ENCODE results near the gene CDK3.
"Not testable (repeated sequence)": the region's sequence is repeated elsewhere in the genome, so short reads cannot be mapped to it uniquely, and the experiment has no call there.

Gene CDK3

GRCh38 chr17:76042868-76043267 lies 42.2 kb downstream of the CDK3 start:
- DNase-seq = not testable (repeated sequence)

- not testable (repeated sequence) for DNase-seq
Measured at GRCh38 chr17:76044475-76045007, 43.9 kb downstream of the CDK3 start.

GRCh38 chr17:76046064-76046463 lies 45.4 kb downstream of the CDK3 start:
- no peak for DNase-seq

DNA sequence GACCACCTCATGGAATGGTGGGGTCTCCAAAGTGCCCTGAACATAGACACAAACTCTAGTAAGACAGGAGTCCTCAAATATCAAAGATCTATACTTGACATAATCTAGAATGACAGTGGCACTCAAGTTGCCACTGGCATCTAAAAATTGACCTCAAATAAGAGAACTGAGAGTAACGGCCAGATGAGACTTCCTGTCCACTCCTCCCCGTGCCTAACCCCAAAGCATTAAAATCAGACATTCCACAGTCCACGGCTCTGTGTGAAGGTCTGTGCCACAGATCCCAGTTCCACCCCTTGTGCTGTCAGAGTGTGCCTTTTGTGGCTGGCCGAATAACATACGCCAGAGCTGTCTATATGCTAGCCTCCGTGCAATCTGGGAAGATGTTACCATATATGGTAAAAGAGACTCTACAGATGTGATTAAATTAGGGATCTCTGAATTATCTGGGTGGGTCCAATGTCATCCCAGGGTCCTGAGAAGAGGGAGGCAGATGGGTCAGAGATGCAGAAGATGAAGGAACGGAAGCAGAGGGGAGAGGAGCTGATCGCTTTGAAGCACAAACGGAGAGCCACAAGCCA lies 47.5 kb downstream of the CDK3 start:
- DNase-seq = no peak

GRCh38 chr17:76048711-76049110 lies 48.1 kb downstream of the CDK3 start:
- no peak for DNase-seq

GRCh38 chr17:76049239-76049638 lies 48.6 kb downstream of the CDK3 start:
- DNase-seq = no peak

DNA sequence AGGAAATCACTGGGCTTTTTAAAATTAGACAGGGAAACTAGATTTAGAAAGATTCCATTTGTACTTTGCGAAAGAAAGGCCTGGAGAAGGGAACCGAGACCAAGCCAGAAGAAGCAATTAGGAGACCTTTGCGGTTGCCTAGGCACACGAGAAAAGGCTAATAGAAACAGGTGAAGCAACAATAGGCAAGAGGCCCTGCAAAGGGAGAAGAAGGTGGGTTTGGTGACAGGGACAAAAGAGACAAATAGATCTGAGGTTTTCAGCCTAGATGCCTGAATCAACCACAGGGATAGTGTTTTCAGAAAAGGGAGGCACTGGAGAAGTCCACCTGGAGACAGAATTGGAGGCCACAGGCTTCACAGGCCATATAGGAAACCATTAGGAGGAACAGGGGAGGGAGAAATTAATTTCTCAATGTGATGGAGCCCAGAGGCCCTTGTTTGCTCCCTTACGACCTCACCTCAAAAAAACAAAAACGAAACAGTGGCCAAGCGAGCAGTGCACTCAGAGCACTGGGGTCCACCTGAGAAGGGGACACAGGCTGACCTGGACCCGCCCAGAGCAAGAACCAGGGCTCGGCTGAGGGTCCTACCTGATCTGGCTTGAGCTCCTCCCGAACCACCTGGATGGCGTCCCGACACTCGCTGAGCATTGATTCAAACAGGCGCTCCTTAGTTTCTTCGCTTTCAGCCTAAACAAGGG lies 49.3 kb downstream of the CDK3 start:
- no peak for DNase-seq

DNA sequence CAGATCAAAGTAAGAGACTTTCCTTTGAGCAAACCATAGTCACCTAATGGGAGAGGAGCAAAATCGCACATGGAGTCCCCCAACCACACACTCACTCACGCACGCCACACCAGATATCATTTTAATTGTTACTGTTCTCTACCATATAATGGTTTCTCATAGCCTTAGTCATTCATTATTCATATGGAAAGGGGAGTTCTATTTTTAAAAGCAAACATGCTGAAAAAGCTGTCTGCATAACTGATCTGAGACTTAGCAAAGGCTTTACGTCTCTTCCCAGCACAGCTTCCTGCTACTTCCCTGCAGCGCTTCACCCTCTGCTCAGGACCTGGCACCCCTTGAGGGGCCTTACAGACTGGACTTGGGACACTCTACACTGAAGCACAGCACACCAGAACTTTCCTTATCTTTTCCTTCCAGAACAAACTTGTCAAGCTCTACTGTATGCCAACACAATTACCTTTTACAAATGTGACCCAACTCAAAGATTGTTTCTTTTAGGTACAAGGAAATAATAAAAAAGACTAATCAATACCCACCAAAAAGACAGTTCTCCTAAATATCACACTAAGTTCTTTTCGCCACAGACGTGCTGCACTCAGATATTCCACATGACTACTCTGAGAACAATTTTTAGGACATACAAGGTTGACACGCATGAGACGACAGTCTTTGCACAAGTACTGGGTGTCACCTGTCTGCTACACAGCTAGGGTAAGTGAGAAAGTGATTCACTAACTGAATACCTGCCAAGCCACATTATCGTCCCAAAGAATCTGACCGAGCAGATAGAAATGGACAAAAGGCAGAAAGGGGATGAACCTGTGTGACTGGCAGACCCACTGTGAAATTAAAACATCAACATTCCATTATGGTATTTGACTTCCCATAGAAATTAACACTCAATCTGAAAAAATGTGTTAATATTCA lies 50.1 kb downstream of the CDK3 start:
- no peak for DNase-seq

DNA sequence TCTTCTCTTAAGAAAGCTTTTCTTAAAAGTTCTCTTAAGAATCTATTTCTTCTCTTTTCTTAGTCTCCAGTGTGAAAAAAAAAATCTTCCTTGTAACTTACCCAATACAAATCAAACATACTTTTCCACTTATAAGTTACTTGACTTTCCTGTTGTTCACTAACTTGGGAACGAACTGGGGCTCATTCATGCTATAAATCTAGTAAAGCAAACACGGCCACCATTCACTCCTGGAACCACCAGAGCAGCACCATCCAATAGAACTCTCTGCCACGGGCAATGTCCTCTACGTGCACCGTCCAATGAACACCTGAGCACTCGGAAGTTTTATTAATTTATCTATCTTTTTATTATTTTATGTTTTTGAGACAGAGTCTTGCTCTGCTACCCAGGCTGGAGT lies 50.9 kb downstream of the CDK3 start:
- DNase-seq = no peak

DNA sequence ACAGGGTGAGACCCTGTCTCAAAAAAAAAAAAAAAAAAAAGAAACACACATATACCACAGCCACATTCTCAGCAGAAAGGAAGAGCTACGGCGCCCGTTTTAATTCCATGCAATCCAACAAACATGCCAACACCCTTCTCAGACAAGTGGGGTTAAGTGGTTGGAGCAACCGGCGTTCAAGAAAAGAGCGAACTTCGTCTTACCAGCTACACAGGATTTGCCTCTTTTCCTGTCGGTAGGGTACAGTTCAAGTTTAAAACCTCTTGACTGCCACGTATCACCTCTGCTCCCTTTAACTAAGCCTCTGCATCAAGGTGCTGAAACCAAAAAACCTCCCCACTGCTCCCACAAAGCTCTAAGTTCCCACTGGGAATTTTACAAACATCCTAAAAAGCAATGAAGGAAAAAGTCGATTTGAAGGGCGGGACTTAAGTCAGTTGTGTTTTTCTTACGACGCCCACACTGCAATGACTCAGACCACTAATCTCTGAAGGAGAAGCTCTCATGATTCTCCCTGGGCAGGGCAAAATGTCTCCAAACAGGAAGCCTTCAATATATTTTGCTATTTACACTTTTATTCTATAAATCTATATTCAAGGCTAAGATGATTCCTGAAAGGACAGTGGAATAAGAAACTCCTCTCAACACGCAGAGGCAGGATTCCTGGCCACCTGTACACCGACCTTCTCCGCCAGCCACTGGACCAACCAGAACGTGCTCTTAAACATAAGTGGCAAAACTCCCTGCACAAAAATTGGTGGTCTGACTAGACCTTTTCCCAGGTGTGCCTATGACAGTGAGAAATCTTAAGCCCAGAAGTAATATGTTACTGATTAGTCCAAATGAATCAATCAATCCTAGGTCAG lies 52.8 kb downstream of the CDK3 start:
- no peak for DNase-seq

GRCh38 chr17:76054112-76054476 lies 53.4 kb downstream of the CDK3 start:
- no peak for DNase-seq

Data from C1 segment of cervical spinal cord (tissue), 14 donors.